ENCODE measurements around the gene CTSE.
"Not testable (repeated sequence)": the region's sequence is repeated elsewhere in the genome, so short reads cannot be mapped to it uniquely, and the experiment has no call there.

The CTSE gene

GRCh38 chr1:206052919-206053610 is 29.4 kb upstream of the CTSE start, which contains the start of gene RHEX:
TSS of gene RHEX (plus strand) at chr1:206053173. CDS start at chr1:206097829, 44,656 bp downstream.
- DNase-seq (ENCODE audit: low read depth in 1 of 2, low spot score in 1 of 2); in situ Hi-C loops (cut with HindIII; ENCODE audit: low pct_unique_long_range_greater_than_20kb, low sequenced_read_pairs): not testable (repeated sequence)

GRCh38 chr1:206052231-206052865 is 28.7 kb upstream of the CTSE start:
- DNase-seq (ENCODE audit: low read depth in 1 of 2, low spot score in 1 of 2); in situ Hi-C loops (cut with HindIII; ENCODE audit: low pct_unique_long_range_greater_than_20kb, low sequenced_read_pairs): not testable (repeated sequence)

- in situ Hi-C loops (cut with HindIII; ENCODE audit: low pct_unique_long_range_greater_than_20kb, low sequenced_read_pairs), result no loop called here
- TF ChIP-seq JUND (IDR thresholded peaks at IDR 0.05; ENCODE audit: low read depth), result no peak
- peak in 1 of 2 experiments; percentile 25 for DNase-seq (ENCODE audit: low read depth in 1 of 2, low spot score in 1 of 2)
Measured at GRCh38 chr1:206050655-206051235, 27.1 kb upstream of the CTSE start.

- no peak for TF ChIP-seq JUND (IDR thresholded peaks at IDR 0.05; ENCODE audit: low read depth)
- peak in 1 of 2 experiments; percentile 71 for DNase-seq (ENCODE audit: low read depth in 1 of 2, low spot score in 1 of 2)
- in situ Hi-C loops (cut with HindIII; ENCODE audit: low pct_unique_long_range_greater_than_20kb, low sequenced_read_pairs), result no loop called here
Measured at GRCh38 chr1:206049919-206050600, 26.4 kb upstream of the CTSE start.

GRCh38 chr1:206049293-206049692 is 25.6 kb upstream of the CTSE start:
- no peak for DNase-seq (ENCODE audit: low read depth in 1 of 2, low spot score in 1 of 2)
- no peak for TF ChIP-seq JUND (IDR thresholded peaks at IDR 0.05; ENCODE audit: low read depth)
- in situ Hi-C loops (cut with HindIII; ENCODE audit: low pct_unique_long_range_greater_than_20kb, low sequenced_read_pairs), result no loop called here

GRCh38 chr1:206048582-206048981 is 24.9 kb upstream of the CTSE start:
- in situ Hi-C loops (cut with HindIII; ENCODE audit: low pct_unique_long_range_greater_than_20kb, low sequenced_read_pairs), result no loop called here
- no peak for TF ChIP-seq JUND (IDR thresholded peaks at IDR 0.05; ENCODE audit: low read depth)
- no peak for DNase-seq (ENCODE audit: low read depth in 1 of 2, low spot score in 1 of 2)

GRCh38 chr1:206047271-206047670 is 23.6 kb upstream of the CTSE start:
- no peak for TF ChIP-seq JUND (IDR thresholded peaks at IDR 0.05; ENCODE audit: low read depth)
- in situ Hi-C loops (cut with HindIII; ENCODE audit: low pct_unique_long_range_greater_than_20kb, low sequenced_read_pairs), result no loop called here
- no peak for DNase-seq (ENCODE audit: low read depth in 1 of 2, low spot score in 1 of 2)

GRCh38 chr1:206041640-206042039 is 17.9 kb upstream of the CTSE start:
- no peak for TF ChIP-seq JUND (IDR thresholded peaks at IDR 0.05; ENCODE audit: low read depth)
- in situ Hi-C loops (cut with HindIII; ENCODE audit: low pct_unique_long_range_greater_than_20kb, low sequenced_read_pairs), result no loop called here
- DNase-seq (ENCODE audit: low read depth in 1 of 2, low spot score in 1 of 2), result peak in 1 of 2 experiments; percentile 25

GRCh38 chr1:206040328-206040727 is 16.6 kb upstream of the CTSE start:
- no peak for TF ChIP-seq JUND (IDR thresholded peaks at IDR 0.05; ENCODE audit: low read depth)
- in situ Hi-C loops (cut with HindIII; ENCODE audit: low pct_unique_long_range_greater_than_20kb, low sequenced_read_pairs), result no loop called here
- DNase-seq (ENCODE audit: low read depth in 1 of 2, low spot score in 1 of 2), result no peak

GRCh38 chr1:206039046-206039973 is 15.6 kb upstream of the CTSE start:
- in situ Hi-C loops (cut with HindIII; ENCODE audit: low pct_unique_long_range_greater_than_20kb, low sequenced_read_pairs), result no loop called here
- no peak for DNase-seq (ENCODE audit: low read depth in 1 of 2, low spot score in 1 of 2)
- TF ChIP-seq JUND (IDR thresholded peaks at IDR 0.05; ENCODE audit: low read depth), result no peak

GRCh38 chr1:206037581-206037980 is 13.9 kb upstream of the CTSE start:
- no peak for DNase-seq (ENCODE audit: low read depth in 1 of 2, low spot score in 1 of 2)
- in situ Hi-C loops (cut with HindIII; ENCODE audit: low pct_unique_long_range_greater_than_20kb, low sequenced_read_pairs), result no loop called here
- no peak for TF ChIP-seq JUND (IDR thresholded peaks at IDR 0.05; ENCODE audit: low read depth)

All from T47D (cell line).